ENCODE data around the gene ACYP1. TPM values are rescaled to one million over a fixed set of nuclear protein-coding genes. Genes with fewer than 3 reads are reported as not detected.

Gene ACYP1
- total RNA-seq, 2 experiments from 2014 or later, result 65.0 to 97.5 TPM

DNA sequence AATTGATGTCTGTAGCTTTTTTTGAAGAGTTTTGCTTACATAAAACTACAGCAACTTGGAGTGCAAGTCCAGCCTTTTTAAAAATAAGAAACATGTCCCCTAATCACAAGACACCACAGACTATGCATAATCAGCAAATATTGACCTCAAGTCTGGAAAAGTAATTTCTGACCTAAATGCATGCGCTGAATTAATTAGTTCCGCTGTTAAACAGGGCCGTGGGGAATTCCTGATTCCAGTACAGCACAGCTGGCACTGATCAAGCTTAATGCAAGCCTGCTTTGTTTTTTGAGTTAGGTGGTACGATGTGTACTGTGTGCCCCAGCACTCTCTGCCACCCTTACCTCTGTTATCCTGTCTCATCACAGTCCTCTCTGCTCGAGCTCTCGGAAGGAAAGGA, 21.8 kb downstream of the ACYP1 start:
- no peak overlapping the region for H3K27ac ChIP-seq (ENCODE audit: low read depth, low read length, poor library complexity, severe bottlenecking)
- H2AFZ ChIP-seq (ENCODE audit: low read length), result no peak overlapping the region; the same call in 1 of the 2 replicates
- H3K4me1 ChIP-seq (ENCODE audit: insufficient read depth, low read length, poor library complexity, severe bottlenecking), result no peaks in the 10 kb centered on the region
- BruUV-seq (replicated peaks), result no TSS peak
- no peaks in the 10 kb centered on the region for H4K20me1 ChIP-seq (ENCODE audit: insufficient read depth, low read length)
- H3K9me3 ChIP-seq (ENCODE audit: low read length), result no peaks in the 10 kb centered on the region
- H3K79me2 ChIP-seq (ENCODE audit: insufficient read depth, low read depth, low read length), result no peaks in the 10 kb centered on the region
- H3K4me2 ChIP-seq (ENCODE audit: low read length), result no peak overlapping the region
- no peak for DNase-seq (ENCODE audit: low spot score)
- intact Hi-C loops (cut with micrococcal nuclease; ENCODE audit: unreplicated experiment), result no loop called here
- TF ChIP-seq EZH2phosphoT487 (IDR thresholded peaks at IDR 0.05; ENCODE audit: borderline replicate concordance, low read depth, low read length), result no peak
- TF ChIP-seq, protein P1, sequence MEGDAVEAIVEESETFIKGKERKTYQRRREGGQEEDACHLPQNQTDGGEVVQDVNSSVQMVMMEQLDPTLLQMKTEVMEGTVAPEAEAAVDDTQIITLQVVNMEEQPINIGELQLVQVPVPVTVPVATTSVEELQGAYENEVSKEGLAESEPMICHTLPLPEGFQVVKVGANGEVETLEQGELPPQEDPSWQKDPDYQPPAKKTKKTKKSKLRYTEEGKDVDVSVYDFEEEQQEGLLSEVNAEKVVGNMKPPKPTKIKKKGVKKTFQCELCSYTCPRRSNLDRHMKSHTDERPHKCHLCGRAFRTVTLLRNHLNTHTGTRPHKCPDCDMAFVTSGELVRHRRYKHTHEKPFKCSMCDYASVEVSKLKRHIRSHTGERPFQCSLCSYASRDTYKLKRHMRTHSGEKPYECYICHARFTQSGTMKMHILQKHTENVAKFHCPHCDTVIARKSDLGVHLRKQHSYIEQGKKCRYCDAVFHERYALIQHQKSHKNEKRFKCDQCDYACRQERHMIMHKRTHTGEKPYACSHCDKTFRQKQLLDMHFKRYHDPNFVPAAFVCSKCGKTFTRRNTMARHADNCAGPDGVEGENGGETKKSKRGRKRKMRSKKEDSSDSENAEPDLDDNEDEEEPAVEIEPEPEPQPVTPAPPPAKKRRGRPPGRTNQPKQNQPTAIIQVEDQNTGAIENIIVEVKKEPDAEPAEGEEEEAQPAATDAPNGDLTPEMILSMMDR (conservative IDR thresholded peaks at IDR 0.05; ENCODE audit: low read length), result no peak
- POLR2A ChIA-PET, result interaction anchor here (0.9 kb wide), 1 partner anchor 88 kb away, joined by 3 read pairs; no protein-coding TSS in a partner anchor
- H3K36me3 ChIP-seq (ENCODE audit: insufficient read depth, low read length), result no peaks in the 10 kb centered on the region
- H3K4me3 ChIP-seq (ENCODE audit: low read depth, low read length, poor library complexity, severe bottlenecking), result no peak overlapping the region
- CTCF ChIA-PET (ENCODE audit: unreplicated experiment), result no interaction called here
- H3K9me2 ChIP-seq (ENCODE audit: insufficient read depth, low read length), result no peaks in the 10 kb centered on the region

DNA sequence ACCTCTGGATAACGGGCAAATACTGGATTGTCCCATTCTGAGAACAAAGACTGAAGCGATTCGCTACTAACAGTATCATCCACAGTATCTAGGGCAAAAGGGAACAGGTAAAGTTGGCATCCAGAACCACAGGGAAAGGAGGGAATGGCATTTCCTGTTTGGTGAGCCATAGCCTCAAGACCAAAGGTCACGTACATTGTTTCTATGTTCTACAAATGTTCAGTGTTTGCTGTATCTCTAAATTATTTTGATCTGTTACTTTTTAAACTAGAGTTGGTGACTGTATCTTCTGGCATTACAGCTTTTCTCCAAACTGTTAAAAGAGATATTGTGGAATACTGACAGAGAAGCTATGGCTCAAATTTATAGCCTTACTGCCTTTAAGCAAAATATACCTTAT, 22.2 kb downstream of the ACYP1 start:
- ChIA-PET CTCF (ENCODE audit: unreplicated experiment) (no interaction called here), POLR2A (interaction anchor here (0.9 kb wide), 1 partner anchor 88 kb away, joined by 3 read pairs; no protein-coding TSS in a partner anchor)
- no peaks in the 10 kb centered on the region for H3K79me2 ChIP-seq (ENCODE audit: insufficient read depth, low read depth, low read length)
- H3K9me2 ChIP-seq (ENCODE audit: insufficient read depth, low read length), result no peaks in the 10 kb centered on the region
- H3K36me3 ChIP-seq (ENCODE audit: insufficient read depth, low read length), result no peaks in the 10 kb centered on the region
- no TSS peak for BruUV-seq (replicated peaks)
- DNase-seq (ENCODE audit: low spot score), result no peak
- H2AFZ ChIP-seq (ENCODE audit: low read length), result no peak overlapping the region; the same call in 1 of the 2 replicates
- H3K4me3 ChIP-seq (ENCODE audit: low read depth, low read length, poor library complexity, severe bottlenecking), result no peak overlapping the region
- TF ChIP-seq, protein P1 (conservative IDR thresholded peaks at IDR 0.05; ENCODE audit: low read length), result no peak
- TF ChIP-seq EZH2phosphoT487 (IDR thresholded peaks at IDR 0.05; ENCODE audit: borderline replicate concordance, low read depth, low read length), result no peak
- no peaks in the 10 kb centered on the region for H3K4me1 ChIP-seq (ENCODE audit: insufficient read depth, low read length, poor library complexity, severe bottlenecking)
- no peak overlapping the region for H3K4me2 ChIP-seq (ENCODE audit: low read length)
- no peaks in the 10 kb centered on the region for H4K20me1 ChIP-seq (ENCODE audit: insufficient read depth, low read length)
- no peak overlapping the region for H3K27ac ChIP-seq (ENCODE audit: low read depth, low read length, poor library complexity, severe bottlenecking)
- no peaks in the 10 kb centered on the region for H3K9me3 ChIP-seq (ENCODE audit: low read length)
- intact Hi-C loops (cut with micrococcal nuclease; ENCODE audit: unreplicated experiment), result no loop called here

DNA sequence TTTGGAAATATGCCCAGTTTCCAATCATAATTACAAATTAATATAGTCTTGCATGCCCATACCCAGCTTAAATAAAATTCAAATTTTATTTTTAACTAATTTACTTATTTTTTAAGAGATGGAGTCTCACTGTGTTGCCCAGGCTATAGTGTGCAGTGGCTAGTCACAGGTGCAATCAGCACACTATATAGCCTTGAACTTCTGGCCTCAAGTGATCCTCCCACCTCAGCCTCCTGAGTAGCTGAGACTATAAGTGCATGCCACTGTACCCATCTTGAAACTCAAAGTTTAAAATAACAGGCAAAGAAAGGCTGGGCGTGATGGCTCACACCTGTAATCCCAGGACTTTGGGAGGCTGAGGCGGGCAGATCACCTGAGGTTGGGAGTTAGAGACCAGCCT, 22.9 kb downstream of the ACYP1 start:
- Histone ChIP-seq H3K27ac (ENCODE audit: low read depth, low read length, poor library complexity, severe bottlenecking) (no peak overlapping the region), H3K36me3 (ENCODE audit: insufficient read depth, low read length) (no peaks in the 10 kb centered on the region), H3K4me2 (ENCODE audit: low read length) (no peak overlapping the region), H3K4me3 (ENCODE audit: low read depth, low read length, poor library complexity, severe bottlenecking) (no peak overlapping the region), H3K9me2 (ENCODE audit: insufficient read depth, low read length) (no peaks in the 10 kb centered on the region), H4K20me1 (ENCODE audit: insufficient read depth, low read length) (no peaks in the 10 kb centered on the region), H3K9me3 (ENCODE audit: low read length) (no peaks in the 10 kb centered on the region), H3K79me2 (ENCODE audit: insufficient read depth, low read depth, low read length) (no peaks in the 10 kb centered on the region), H3K4me1 (ENCODE audit: insufficient read depth, low read length, poor library complexity, severe bottlenecking) (no peaks in the 10 kb centered on the region), H2AFZ (ENCODE audit: low read length) (no peak overlapping the region)
- no peak for TF ChIP-seq EZH2phosphoT487 (IDR thresholded peaks at IDR 0.05; ENCODE audit: borderline replicate concordance, low read depth, low read length)
- TF ChIP-seq, protein P1 (conservative IDR thresholded peaks at IDR 0.05; ENCODE audit: low read length), result no peak
- intact Hi-C loops (cut with micrococcal nuclease; ENCODE audit: unreplicated experiment), result no loop called here
- CTCF ChIA-PET (ENCODE audit: unreplicated experiment), result no interaction called here
- DNase-seq (ENCODE audit: low spot score), result no peak
- POLR2A ChIA-PET, result no interaction called here
- no TSS peak for BruUV-seq (replicated peaks)
